Loucy (cell line): Measurements from ENCODE around the gene SKOR1.
A peak's percentile ranks its signal among the peaks of the same experiment; 100 is the strongest.

ENCODE experiments used
- H2AFZ ChIP-seq: fragments of 200-600 bp; sonication (generic); 2 replicates; pipeline ENCODE4 v1.6.0; 2016; ENCODE audit warnings: antibody characterized with exemption, mild to moderate bottlenecking, low read length, moderate library complexity
- H3F3A ChIP-seq: fragments of 200-600 bp; 2 replicates; pipeline ENCODE4 v1.6.0; 2016; ENCODE audit warnings: antibody characterized with exemption, low read depth, mild to moderate bottlenecking
- H3K27me3 ChIP-seq: fragments of 200-600 bp; sonication (generic); 2 replicates; pipeline ENCODE4 v1.6.1; 2014; ENCODE audit warnings: low read length, mild to moderate bottlenecking; ENCODE audit not compliant: insufficient read depth, poor library complexity, severe bottlenecking
- H3K36me3 ChIP-seq: fragments of 200-600 bp; sonication (generic); 2 replicates; pipeline ENCODE4 v1.6.1; 2016; ENCODE audit warnings: low read length; ENCODE audit not compliant: insufficient read depth
- H3K4me1 ChIP-seq: fragments of 200-600 bp; sonication (generic); 2 replicates; pipeline ENCODE4 v1.5.1; 2014; ENCODE audit warnings: low read length, mild to moderate bottlenecking; ENCODE audit not compliant: insufficient read depth, poor library complexity, severe bottlenecking
- H3K4me2 ChIP-seq: fragments of 200-600 bp; sonication (generic); 2 replicates; pipeline ENCODE4 v1.6.0; 2014; ENCODE audit warnings: antibody characterized with exemption, low read length, low read depth, mild to moderate bottlenecking; ENCODE audit not compliant: poor library complexity, severe bottlenecking
- H3K4me3 ChIP-seq: fragments of 200-600 bp; sonication (generic); 2 replicates; pipeline ENCODE4 v1.5.1; 2014; ENCODE audit warnings: low read length, mild to moderate bottlenecking, mixed read lengths; ENCODE audit not compliant: poor library complexity, severe bottlenecking
- H3K79me2 ChIP-seq: fragments of 200-600 bp; sonication (generic); 2 replicates; pipeline ENCODE4 v1.6.1; 2014; ENCODE audit warnings: low read length; ENCODE audit not compliant: insufficient read depth
- H3K9ac ChIP-seq: fragments of 200-600 bp; sonication (generic); 2 replicates; pipeline ENCODE4 v1.6.0; 2014; ENCODE audit warnings: mild to moderate bottlenecking, low read depth, low read length, moderate library complexity; ENCODE audit not compliant: poor library complexity, severe bottlenecking
- H3K9me2 ChIP-seq: fragments of 200-600 bp; sonication (generic); replicated peaks from 2 replicates; pipeline ENCODE4 v1.6.1; 2016; ENCODE audit warnings: low read depth, low read length, mixed read lengths
- H3K9me3 ChIP-seq: fragments of 200-600 bp; sonication (generic); 2 replicates; pipeline ENCODE4 v1.6.1; 2014; ENCODE audit warnings: mild to moderate bottlenecking, antibody characterized with exemption, low read length, low read depth; ENCODE audit not compliant: insufficient read depth
- H4K20me1 ChIP-seq: fragments of 200-600 bp; sonication (generic); 2 replicates; pipeline ENCODE4 v1.6.0; 2014; ENCODE audit warnings: antibody characterized with exemption, low read length, mild to moderate bottlenecking; ENCODE audit not compliant: insufficient read depth, poor library complexity, severe bottlenecking
- CTCF ChIP-seq: fragments of 200-600 bp; sonication (generic); conservative IDR thresholded peaks from 2 replicates; pipeline ENCODE4 v1.5.1; 2014; ENCODE audit warnings: mild to moderate bottlenecking, antibody characterized with exemption, low read length
- EZH2phosphoT487 ChIP-seq: fragments of 200-600 bp; IDR thresholded peaks from 2 replicates; pipeline ENCODE4 v1.6.1; 2018; ENCODE audit warnings: antibody characterized with exemption, mild to moderate bottlenecking, moderate library complexity, borderline replicate concordance

The SKOR1 gene

DNA sequence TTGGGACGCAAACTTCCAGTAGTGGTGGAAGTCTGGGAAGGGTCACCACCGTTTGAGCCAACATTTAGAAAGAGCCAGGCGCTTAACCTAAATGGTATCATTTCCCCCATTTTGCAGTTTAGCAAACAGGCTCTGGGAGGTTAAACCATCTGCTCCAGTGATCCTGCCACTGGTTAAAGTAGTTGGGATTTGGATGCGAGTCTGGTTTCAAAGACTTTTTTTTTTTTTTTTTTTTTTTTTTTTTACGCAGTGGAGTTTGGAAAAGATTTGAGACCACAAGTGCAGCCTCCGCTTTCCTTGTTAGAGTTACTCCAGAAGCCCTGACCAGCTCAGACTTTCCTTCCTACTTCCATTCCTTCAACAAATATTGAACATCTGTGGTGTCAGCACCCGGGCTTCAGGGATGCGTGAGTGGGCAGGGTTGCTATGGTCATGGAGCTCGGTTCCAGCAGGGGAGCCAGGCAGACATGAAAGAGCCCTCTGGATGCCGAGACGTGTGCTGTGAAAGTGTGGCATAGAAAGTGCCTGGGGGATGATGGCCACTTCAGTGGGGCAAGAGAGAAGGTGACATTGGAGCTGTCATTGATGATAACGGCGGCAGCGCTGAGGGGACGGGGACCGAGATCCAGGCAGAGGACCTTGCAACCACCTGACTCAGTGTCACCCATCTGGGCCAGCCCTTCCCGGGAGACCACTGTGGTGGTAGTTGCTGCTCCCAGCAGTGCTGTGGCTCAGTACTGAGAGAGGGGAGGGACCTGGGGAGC, 15.6 kb downstream of the SKOR1 start:
- no peaks in the 10 kb centered on the region; the same call in 1 of the 2 replicates for H3F3A ChIP-seq
- H3K4me2 ChIP-seq, result peak overlapping the region; percentile 90
- TF ChIP-seq CTCF (no peak), EZH2phosphoT487 (no peak)
- H2AFZ ChIP-seq, result peak overlapping the region; percentile 91
- H4K20me1 ChIP-seq, result no peaks in the 10 kb centered on the region
- no peaks in the 10 kb centered on the region for H3K9me3 ChIP-seq
- H3K4me1 ChIP-seq, result peaks cover 27% of the 10 kb centered on the region
- no peaks in the 10 kb centered on the region for H3K79me2 ChIP-seq
- H3K9ac ChIP-seq, result peak overlapping the region; percentile 86
- no peaks in the 10 kb centered on the region for H3K27me3 ChIP-seq
- H3K9me2 ChIP-seq, result no peaks in the 10 kb centered on the region
- H3K36me3 ChIP-seq, result no peaks in the 10 kb centered on the region
- H3K4me3 ChIP-seq, result peak overlapping the region; percentile 87

DNA sequence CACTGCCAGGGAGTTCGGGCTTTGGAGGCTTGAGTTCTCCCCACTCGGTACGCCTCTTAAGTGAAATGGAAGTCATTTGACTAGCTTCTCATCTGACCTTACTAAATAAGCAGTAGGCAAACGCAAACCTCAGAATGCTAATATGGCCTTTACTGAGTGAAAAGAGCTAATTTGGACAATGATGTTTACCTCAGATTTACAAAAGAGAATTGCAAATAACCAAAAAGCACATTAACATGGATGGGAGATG, 16.1 kb downstream of the SKOR1 start:
- Histone ChIP-seq H3K9me2 (no peaks in the 10 kb centered on the region), H2AFZ (no peak overlapping the region), H3K9me3 (no peaks in the 10 kb centered on the region), H3K27me3 (no peaks in the 10 kb centered on the region), H3K9ac (peak overlapping the region; percentile 86), H3K79me2 (no peaks in the 10 kb centered on the region), H3F3A (no peaks in the 10 kb centered on the region; the same call in 1 of the 2 replicates), H3K4me2 (peak overlapping the region; percentile 90), H3K4me3 (peak overlapping the region; percentile 87), H4K20me1 (no peaks in the 10 kb centered on the region), H3K4me1 (peaks cover 27% of the 10 kb centered on the region), H3K36me3 (no peaks in the 10 kb centered on the region)
- no peak for TF ChIP-seq CTCF
- TF ChIP-seq EZH2phosphoT487, result no peak

DNA sequence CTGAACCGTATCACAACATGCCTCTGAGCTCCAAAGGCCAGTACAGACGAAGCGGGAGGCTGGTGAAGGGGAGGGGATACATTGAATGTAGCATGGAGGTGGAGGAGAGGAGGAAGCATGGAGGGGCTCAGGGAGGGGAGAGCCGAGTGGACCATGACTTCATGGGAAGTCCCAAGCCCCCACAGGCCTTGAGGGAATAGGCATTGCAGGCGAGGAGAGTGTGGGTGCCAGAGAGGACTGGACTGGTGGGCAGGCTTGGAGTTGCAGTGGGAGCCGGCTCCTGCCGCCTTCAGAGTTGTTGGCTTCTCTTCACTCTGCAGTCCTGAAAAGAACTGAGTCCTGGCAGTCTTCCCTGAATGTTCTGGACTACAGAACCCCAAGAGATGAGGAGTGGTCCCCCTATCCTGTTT, 17.8 kb downstream of the SKOR1 start:
- H3K27me3 ChIP-seq, result no peaks in the 10 kb centered on the region
- H3K9ac ChIP-seq, result no peak overlapping the region
- TF ChIP-seq EZH2phosphoT487 (no peak), CTCF (no peak)
- H3K4me3 ChIP-seq, result no peak overlapping the region
- H3K36me3 ChIP-seq, result no peaks in the 10 kb centered on the region
- H3K9me3 ChIP-seq, result no peaks in the 10 kb centered on the region
- H4K20me1 ChIP-seq, result no peaks in the 10 kb centered on the region
- H3K4me1 ChIP-seq, result peaks cover 17% of the 10 kb centered on the region
- no peaks in the 10 kb centered on the region for H3K79me2 ChIP-seq
- no peaks in the 10 kb centered on the region; the same call in 1 of the 2 replicates for H3F3A ChIP-seq
- H3K4me2 ChIP-seq, result no peak overlapping the region
- no peaks in the 10 kb centered on the region for H3K9me2 ChIP-seq
- no peak overlapping the region for H2AFZ ChIP-seq
